K562 (cell line): ENCODE results near the gene TYROBP. TPM values are rescaled to one million over a fixed set of nuclear protein-coding genes. Genes with fewer than 3 reads are reported as not detected.

ENCODE experiments used
- ADNP ChIP-seq: fragments of 200-800 bp; sonication (Bioruptor generic); IDR thresholded peaks from 2 replicates; pipeline ENCODE4 v1.6.1; 2016; ENCODE audit warnings: missing genetic modification characterization, missing compliant biosample characterization
- CBFB ChIP-seq: sonication (generic); formaldehyde crosslinking; IDR thresholded peaks from 2 replicates; pipeline ENCODE4 v1.4.0; 2020; ENCODE audit warnings: mild to moderate bottlenecking, missing genetic modification reagents
- CBX1 ChIP-seq: sonication (generic); IDR thresholded peaks from 2 replicates; pipeline ENCODE4 v1.6.1; 2016; ENCODE audit warnings: antibody characterized with exemption, low read depth, mild to moderate bottlenecking
- HDAC3 ChIP-seq: fragments of 450-650 bp; IDR thresholded peaks from 2 replicates; pipeline ENCODE4 v1.6.1; 2018; ENCODE audit warnings: borderline replicate concordance, mild to moderate bottlenecking, moderate library complexity; ENCODE audit not compliant: partially characterized antibody
- HMG20B ChIP-seq: fragments of 250-450 bp; sonication (Bioruptor Pico); IDR thresholded peaks from 2 replicates; pipeline ENCODE4 v1.5.0; 2021; ENCODE audit warnings: mild to moderate bottlenecking
- KLF16 ChIP-seq: IDR thresholded peaks from 2 replicates; pipeline ENCODE4 v1.6.1; 2016; ENCODE audit warnings: antibody characterized with exemption
- MBD2 ChIP-seq: sonication (generic); IDR thresholded peaks from 2 replicates; pipeline ENCODE4 v1.6.1; 2016; ENCODE audit warnings: low read depth, borderline replicate concordance
- MIER1 ChIP-seq: fragments of 450-650 bp; IDR thresholded peaks from 2 replicates; pipeline ENCODE4 v1.6.1; 2016; ENCODE audit warnings: antibody characterized with exemption, mild to moderate bottlenecking, low read depth
- RNF2 ChIP-seq: sonication (generic); IDR thresholded peaks from 2 replicates; pipeline ENCODE4 v1.6.1; 2016
- ZNF12 ChIP-seq: sonication (generic); formaldehyde crosslinking; IDR thresholded peaks from 2 replicates; pipeline ENCODE4 v1.4.0; 2020; ENCODE audit warnings: mild to moderate bottlenecking, missing genetic modification reagents
- ZNF695 ChIP-seq: fragments of 450-650 bp; formaldehyde crosslinking; IDR thresholded peaks from 2 replicates; pipeline ENCODE4 v1.4.0; 2020; ENCODE audit warnings: mild to moderate bottlenecking, moderate library complexity
- polyA plus RNA-seq, 8 experiments: library from polyadenylated mRNA; depleted of rRNA in 4 of 8; stranded (reverse) in 5 of 8; unstranded in 3 of 8; fragments of >200 nt; fragmentation: Nextera tagmentation in 2 of 8; fragmentation: Illumina TruSeq in 1 of 8; extraction: Ambion mirVana in 2 of 8; extraction: Trizol in 1 of 8; gene quantifications; 2 replicates each; pipeline versions ENCODE4 v1.2.1 to v1.2.3, GENCODE V29; 2011 to 2014; ENCODE audit warnings: inconsistent platforms in 1 of 8, missing spikeins in 1 of 8
- total RNA-seq, 7 experiments: library from RNA; depleted of rRNA in 6 of 7; stranded (reverse); fragments of >200 nt in 6 of 7; fragmentation: Illumina TruSeq in 2 of 7; extraction: Trizol in 2 of 7; gene quantifications; 2 replicates each; pipeline versions ENCODE4 v1.2.1 to v1.2.3, GENCODE V29; 2011 to 2021; ENCODE audit warnings: low replicate concordance in 1 of 7
- TF ChIP-seq, protein P1 (sequence below): sonication (generic); formaldehyde crosslinking; IDR thresholded peaks from 2 replicates; pipeline ENCODE4 v1.8.0; 2022; ENCODE audit warnings: mild to moderate bottlenecking, missing genetic modification reagents
- TF ChIP-seq, protein P2 (sequence below): conservative IDR thresholded peaks from 2 replicates; pipeline ENCODE4 v1.6.1; 2011; ENCODE audit warnings: low read depth, mild to moderate bottlenecking, low read length; ENCODE audit not compliant: control insufficient read depth
- TF ChIP-seq, protein P3 (sequence below): fragments of 200-800 bp; sonication (Bioruptor generic); IDR thresholded peaks from 2 replicates; pipeline ENCODE4 v1.6.1; 2017; ENCODE audit warnings: missing genetic modification characterization, missing compliant biosample characterization
- TF ChIP-seq, protein P4 (sequence below), 2 experiments: fragments of 200-800 bp in 1 of 2; sonication (Bioruptor generic) in 1 of 2; sonication (generic) in 1 of 2; formaldehyde crosslinking in 1 of 2; IDR thresholded peaks in 1 of 2; conservative IDR thresholded peaks in 1 of 2; 2 replicates each; pipeline versions ENCODE4 v1.5.0 to v1.6.1; 2016 to 2020; ENCODE audit warnings: missing compliant biosample characterization in 1 of 2, missing genetic modification characterization in 1 of 2, missing genetic modification reagents in 1 of 2
- TF ChIP-seq, protein P5 (sequence below): sonication (generic); formaldehyde crosslinking; IDR thresholded peaks from 2 replicates; pipeline ENCODE4 v1.5.0; 2020; ENCODE audit warnings: missing genetic modification reagents

The TYROBP gene
- total and polyA plus RNA-seq, 9 of the 15 experiments (the other 6 are each of a cell fraction or from before 2014, with no cell fraction given): 0.72 to 8.2 (median 2.4) TPM

DNA sequence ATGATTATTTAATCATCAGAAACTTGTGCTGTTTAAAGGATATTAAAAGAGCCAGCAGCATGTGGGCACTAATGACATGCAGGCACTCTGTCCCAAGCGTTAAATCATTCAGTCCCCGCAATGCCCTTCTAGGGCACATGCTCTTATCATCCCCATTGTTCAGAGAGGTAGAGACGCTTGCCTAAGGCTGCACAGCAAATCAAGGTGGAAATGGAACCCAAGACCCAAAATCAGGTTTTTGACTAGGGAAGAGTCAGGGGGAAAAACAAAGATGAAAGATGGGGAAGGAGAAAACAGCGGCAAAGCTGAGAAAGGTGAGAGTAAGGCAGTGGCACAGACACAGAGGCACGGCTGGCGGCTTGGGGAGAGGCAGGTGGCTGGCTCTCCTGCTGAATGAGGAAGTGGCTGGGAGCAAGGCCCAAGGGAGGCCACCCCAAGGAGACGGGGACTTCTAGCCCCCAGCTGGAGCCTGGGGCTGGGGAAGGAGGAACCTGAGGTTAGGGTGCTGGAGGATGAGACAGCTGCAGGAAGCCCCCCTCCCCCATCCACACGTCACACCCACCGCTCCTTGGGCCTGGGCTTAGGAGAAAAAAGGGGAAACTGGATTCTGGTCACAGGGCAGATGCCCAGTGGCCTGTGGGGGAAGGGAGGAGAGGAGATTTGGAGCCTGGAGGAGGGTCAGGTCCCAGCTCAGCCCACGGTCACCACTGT lies 1.0 kb upstream of the TYROBP start (continued):
- TF ChIP-seq, protein P1, sequence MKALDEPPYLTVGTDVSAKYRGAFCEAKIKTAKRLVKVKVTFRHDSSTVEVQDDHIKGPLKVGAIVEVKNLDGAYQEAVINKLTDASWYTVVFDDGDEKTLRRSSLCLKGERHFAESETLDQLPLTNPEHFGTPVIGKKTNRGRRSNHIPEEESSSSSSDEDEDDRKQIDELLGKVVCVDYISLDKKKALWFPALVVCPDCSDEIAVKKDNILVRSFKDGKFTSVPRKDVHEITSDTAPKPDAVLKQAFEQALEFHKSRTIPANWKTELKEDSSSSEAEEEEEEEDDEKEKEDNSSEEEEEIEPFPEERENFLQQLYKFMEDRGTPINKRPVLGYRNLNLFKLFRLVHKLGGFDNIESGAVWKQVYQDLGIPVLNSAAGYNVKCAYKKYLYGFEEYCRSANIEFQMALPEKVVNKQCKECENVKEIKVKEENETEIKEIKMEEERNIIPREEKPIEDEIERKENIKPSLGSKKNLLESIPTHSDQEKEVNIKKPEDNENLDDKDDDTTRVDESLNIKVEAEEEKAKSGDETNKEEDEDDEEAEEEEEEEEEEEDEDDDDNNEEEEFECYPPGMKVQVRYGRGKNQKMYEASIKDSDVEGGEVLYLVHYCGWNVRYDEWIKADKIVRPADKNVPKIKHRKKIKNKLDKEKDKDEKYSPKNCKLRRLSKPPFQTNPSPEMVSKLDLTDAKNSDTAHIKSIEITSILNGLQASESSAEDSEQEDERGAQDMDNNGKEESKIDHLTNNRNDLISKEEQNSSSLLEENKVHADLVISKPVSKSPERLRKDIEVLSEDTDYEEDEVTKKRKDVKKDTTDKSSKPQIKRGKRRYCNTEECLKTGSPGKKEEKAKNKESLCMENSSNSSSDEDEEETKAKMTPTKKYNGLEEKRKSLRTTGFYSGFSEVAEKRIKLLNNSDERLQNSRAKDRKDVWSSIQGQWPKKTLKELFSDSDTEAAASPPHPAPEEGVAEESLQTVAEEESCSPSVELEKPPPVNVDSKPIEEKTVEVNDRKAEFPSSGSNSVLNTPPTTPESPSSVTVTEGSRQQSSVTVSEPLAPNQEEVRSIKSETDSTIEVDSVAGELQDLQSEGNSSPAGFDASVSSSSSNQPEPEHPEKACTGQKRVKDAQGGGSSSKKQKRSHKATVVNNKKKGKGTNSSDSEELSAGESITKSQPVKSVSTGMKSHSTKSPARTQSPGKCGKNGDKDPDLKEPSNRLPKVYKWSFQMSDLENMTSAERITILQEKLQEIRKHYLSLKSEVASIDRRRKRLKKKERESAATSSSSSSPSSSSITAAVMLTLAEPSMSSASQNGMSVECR (CRISPR knock-in tag): peak; percentile 83
- TF ChIP-seq, protein P2, sequence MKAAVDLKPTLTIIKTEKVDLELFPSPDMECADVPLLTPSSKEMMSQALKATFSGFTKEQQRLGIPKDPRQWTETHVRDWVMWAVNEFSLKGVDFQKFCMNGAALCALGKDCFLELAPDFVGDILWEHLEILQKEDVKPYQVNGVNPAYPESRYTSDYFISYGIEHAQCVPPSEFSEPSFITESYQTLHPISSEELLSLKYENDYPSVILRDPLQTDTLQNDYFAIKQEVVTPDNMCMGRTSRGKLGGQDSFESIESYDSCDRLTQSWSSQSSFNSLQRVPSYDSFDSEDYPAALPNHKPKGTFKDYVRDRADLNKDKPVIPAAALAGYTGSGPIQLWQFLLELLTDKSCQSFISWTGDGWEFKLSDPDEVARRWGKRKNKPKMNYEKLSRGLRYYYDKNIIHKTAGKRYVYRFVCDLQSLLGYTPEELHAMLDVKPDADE: 0 out of 2 replicates have a peak, but pooled peaks have one; percentile 11
- TF ChIP-seq ADNP (peak; percentile 94), HDAC3 (no peak), ZNF12 (CRISPR knock-in tag) (no peak), HMG20B (CRISPR knock-in tag) (no peak), RNF2 (peak; percentile 88; the same call in 1 of the 2 replicates), ZNF695 (CRISPR knock-in tag) (no peak), MBD2 (peak; percentile 31; the same call in 1 of the 2 replicates), KLF16 (peak; percentile 74; the same call in 1 of the 2 replicates), MIER1 (no peak), CBFB (CRISPR knock-in tag) (no peak), CBX1 (peak; percentile 95)
- TF ChIP-seq, protein P3, sequence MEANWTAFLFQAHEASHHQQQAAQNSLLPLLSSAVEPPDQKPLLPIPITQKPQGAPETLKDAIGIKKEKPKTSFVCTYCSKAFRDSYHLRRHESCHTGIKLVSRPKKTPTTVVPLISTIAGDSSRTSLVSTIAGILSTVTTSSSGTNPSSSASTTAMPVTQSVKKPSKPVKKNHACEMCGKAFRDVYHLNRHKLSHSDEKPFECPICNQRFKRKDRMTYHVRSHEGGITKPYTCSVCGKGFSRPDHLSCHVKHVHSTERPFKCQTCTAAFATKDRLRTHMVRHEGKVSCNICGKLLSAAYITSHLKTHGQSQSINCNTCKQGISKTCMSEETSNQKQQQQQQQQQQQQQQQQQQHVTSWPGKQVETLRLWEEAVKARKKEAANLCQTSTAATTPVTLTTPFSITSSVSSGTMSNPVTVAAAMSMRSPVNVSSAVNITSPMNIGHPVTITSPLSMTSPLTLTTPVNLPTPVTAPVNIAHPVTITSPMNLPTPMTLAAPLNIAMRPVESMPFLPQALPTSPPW (CRISPR knock-in tag): peak; percentile 82
- TF ChIP-seq, protein P4, sequence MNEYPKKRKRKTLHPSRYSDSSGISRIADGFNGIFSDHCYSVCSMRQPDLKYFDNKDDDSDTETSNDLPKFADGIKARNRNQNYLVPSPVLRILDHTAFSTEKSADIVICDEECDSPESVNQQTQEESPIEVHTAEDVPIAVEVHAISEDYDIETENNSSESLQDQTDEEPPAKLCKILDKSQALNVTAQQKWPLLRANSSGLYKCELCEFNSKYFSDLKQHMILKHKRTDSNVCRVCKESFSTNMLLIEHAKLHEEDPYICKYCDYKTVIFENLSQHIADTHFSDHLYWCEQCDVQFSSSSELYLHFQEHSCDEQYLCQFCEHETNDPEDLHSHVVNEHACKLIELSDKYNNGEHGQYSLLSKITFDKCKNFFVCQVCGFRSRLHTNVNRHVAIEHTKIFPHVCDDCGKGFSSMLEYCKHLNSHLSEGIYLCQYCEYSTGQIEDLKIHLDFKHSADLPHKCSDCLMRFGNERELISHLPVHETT (CRISPR knock-in tag; conservative IDR thresholded peaks at IDR 0.05 in 1 of 2, IDR thresholded peaks at IDR 0.05 in 1 of 2): peak in 1 of 2 experiments; percentile 64; a peak in 1 of 4 replicates
- TF ChIP-seq, protein P5, sequence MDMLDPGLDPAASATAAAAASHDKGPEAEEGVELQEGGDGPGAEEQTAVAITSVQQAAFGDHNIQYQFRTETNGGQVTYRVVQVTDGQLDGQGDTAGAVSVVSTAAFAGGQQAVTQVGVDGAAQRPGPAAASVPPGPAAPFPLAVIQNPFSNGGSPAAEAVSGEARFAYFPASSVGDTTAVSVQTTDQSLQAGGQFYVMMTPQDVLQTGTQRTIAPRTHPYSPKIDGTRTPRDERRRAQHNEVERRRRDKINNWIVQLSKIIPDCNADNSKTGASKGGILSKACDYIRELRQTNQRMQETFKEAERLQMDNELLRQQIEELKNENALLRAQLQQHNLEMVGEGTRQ (CRISPR knock-in tag): no peak
